BE2C (cell line): ENCODE results near the gene CCDC12.
A peak's percentile ranks its signal among the peaks of the same experiment; 100 is the strongest.

Experiments
- DNase-seq: peaks from one replicate; pipeline ENCODE4 v3.0.0-alpha.2; 2020
- H3K27me3 ChIP-seq: fragments of 250-450 bp; sonication (Bioruptor Pico); 2 replicates; pipeline ENCODE4 v1.5.1; 2020; ENCODE audit warnings: mild to moderate bottlenecking
- H3K36me3 ChIP-seq: fragments of 250-450 bp; sonication (Bioruptor Pico); 2 replicates; pipeline ENCODE4 v1.5.1; 2020; ENCODE audit warnings: mild to moderate bottlenecking
- H3K4me1 ChIP-seq: fragments of 250-450 bp; sonication (Bioruptor Pico); 2 replicates; pipeline ENCODE4 v1.5.1; 2020
- H3K4me3 ChIP-seq: 2 replicates; pipeline ENCODE4 v1.5.1; 2011; ENCODE audit warnings: low read depth, low read length
- H3K9me3 ChIP-seq: fragments of 250-450 bp; sonication (Bioruptor Pico); 2 replicates; pipeline ENCODE4 v1.5.1; 2020
- TF ChIP-seq, protein P1 (sequence below): IDR thresholded peaks from 2 replicates; pipeline ENCODE4 v1.5.1; 2012; ENCODE audit warnings: mild to moderate bottlenecking, low read depth, low read length

CCDC12 gene

DNA sequence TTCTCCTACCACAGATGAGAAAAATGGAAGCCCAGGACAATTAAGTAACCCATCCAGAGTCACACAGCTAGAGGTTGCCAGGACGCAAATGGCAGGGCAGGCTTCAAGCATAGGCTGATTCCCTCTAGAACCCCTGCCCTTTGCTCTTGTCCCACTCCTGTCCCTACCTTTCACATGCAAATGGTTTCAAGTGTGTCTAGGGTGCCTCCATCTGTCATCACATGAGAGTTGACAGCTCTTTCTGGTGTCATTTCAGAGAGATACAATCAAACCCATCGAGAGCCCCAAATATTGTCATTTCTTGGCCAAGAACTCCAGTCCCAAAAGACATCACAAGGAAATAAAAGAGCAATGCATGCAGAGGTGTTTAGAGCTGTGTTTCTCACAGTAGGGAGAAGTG, 23.7 kb downstream of the CCDC12 start:
- Histone ChIP-seq H3K27me3 (no peaks in the 10 kb centered on the region), H3K4me3 (no peak overlapping the region), H3K36me3 (no peaks in the 10 kb centered on the region), H3K4me1 (peaks cover 16% of the 10 kb centered on the region), H3K9me3 (no peaks in the 10 kb centered on the region)
- TF ChIP-seq, protein P1, sequence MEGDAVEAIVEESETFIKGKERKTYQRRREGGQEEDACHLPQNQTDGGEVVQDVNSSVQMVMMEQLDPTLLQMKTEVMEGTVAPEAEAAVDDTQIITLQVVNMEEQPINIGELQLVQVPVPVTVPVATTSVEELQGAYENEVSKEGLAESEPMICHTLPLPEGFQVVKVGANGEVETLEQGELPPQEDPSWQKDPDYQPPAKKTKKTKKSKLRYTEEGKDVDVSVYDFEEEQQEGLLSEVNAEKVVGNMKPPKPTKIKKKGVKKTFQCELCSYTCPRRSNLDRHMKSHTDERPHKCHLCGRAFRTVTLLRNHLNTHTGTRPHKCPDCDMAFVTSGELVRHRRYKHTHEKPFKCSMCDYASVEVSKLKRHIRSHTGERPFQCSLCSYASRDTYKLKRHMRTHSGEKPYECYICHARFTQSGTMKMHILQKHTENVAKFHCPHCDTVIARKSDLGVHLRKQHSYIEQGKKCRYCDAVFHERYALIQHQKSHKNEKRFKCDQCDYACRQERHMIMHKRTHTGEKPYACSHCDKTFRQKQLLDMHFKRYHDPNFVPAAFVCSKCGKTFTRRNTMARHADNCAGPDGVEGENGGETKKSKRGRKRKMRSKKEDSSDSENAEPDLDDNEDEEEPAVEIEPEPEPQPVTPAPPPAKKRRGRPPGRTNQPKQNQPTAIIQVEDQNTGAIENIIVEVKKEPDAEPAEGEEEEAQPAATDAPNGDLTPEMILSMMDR: no peak
- no peak for DNase-seq

DNA sequence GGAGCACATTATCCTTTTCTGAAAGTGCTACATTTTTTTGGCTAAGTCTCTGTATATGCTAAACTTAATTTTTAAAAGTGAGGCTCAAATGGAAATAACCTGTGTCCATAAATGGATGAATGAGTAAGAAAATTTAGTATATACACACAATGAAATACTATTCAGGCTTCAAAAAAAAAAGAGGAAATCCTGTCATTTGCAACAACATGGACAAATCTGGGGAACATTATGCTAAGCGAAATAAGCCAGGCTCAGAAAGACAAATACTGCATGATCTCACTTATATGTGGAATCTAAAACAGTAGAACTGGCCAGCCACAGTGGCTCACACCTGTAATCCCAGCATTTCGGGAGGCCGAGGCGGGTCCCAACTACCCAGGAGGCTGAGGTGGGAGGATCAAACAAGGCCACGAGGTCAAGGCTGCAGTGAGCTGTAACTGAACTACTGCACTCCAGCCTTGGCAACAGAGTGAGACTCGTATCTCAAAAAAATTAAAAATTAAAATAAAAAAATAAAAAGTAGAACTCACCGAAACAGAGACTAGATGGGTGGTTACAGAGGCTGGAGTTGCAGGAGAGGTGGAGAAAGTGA, 25.8 kb downstream of the CCDC12 start:
- no peaks in the 10 kb centered on the region for H3K36me3 ChIP-seq
- no peak for DNase-seq
- no peak overlapping the region for H3K4me3 ChIP-seq
- H3K27me3 ChIP-seq: no peaks in the 10 kb centered on the region
- TF ChIP-seq, protein P1: no peak
- no peaks in the 10 kb centered on the region for H3K9me3 ChIP-seq
- H3K4me1 ChIP-seq: peaks cover 25% of the 10 kb centered on the region

DNA sequence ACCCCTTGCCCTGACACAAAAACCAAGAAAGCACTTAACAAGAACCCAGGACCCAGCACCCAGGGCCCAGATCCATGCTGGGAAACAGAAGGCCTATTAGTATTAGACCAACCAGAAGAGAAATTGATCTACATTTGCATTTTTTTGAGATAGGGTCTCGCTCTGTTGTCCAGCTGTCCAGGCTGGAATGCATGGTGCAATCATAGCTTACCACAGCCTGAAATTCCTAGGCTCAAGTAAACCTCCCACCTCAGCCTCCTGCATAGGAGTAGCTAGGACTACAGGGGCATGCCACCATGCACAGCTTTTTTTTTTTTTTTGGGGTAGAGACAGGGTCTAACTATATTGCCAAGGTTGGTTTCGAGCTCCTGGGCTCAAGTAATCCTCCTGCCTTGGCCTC, 26.4 kb downstream of the CCDC12 start:
- H3K4me3 ChIP-seq: no peak overlapping the region
- no peak for DNase-seq
- no peaks in the 10 kb centered on the region for H3K9me3 ChIP-seq
- TF ChIP-seq, protein P1: no peak
- peaks cover 25% of the 10 kb centered on the region for H3K4me1 ChIP-seq
- no peaks in the 10 kb centered on the region for H3K36me3 ChIP-seq
- no peaks in the 10 kb centered on the region for H3K27me3 ChIP-seq

DNA sequence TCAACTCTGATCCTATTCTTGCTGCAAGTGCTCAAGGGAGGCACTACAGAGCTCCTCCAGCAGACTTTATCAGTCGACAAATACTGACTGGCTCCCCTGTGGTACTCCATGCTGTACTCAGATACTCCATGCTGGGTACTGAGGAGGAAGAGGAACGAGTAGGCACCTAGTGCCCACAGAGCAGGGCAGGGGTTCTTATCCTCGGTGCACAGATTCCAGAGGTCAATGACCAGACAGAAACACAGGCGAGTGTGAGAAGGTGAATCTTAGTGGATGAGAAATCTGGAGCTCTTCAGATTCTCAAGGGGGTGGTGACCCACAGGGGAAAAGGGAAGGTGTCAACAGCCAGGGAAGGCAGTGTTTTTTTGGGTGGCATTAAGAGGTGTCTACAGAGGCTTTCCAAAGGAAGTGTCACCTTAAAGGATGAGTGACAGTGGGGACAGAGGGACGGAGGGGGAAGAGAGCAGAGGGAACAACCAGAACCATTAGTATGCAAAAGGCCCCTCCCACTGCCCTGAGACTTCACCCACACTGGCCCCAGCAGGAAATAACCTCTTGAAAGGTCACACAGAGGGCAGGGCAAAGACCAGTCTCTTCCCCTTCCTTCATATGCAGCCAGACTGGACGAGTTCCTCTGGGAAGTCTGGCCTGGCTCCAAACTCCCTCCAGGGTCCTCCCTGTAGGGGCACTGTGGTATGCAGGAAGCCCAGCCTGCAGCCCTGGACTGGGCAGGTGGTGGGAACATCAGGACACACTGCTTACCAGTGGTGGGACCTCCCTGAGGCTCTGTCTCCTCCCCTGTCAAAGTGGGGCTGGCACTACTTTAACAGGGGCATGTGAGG, 27.5 kb downstream of the CCDC12 start:
- TF ChIP-seq, protein P1: no peak
- peaks cover 25% of the 10 kb centered on the region for H3K4me1 ChIP-seq
- H3K4me3 ChIP-seq: no peak overlapping the region
- H3K27me3 ChIP-seq: no peaks in the 10 kb centered on the region
- no peaks in the 10 kb centered on the region for H3K36me3 ChIP-seq
- no peaks in the 10 kb centered on the region for H3K9me3 ChIP-seq
- no peak for DNase-seq

DNA sequence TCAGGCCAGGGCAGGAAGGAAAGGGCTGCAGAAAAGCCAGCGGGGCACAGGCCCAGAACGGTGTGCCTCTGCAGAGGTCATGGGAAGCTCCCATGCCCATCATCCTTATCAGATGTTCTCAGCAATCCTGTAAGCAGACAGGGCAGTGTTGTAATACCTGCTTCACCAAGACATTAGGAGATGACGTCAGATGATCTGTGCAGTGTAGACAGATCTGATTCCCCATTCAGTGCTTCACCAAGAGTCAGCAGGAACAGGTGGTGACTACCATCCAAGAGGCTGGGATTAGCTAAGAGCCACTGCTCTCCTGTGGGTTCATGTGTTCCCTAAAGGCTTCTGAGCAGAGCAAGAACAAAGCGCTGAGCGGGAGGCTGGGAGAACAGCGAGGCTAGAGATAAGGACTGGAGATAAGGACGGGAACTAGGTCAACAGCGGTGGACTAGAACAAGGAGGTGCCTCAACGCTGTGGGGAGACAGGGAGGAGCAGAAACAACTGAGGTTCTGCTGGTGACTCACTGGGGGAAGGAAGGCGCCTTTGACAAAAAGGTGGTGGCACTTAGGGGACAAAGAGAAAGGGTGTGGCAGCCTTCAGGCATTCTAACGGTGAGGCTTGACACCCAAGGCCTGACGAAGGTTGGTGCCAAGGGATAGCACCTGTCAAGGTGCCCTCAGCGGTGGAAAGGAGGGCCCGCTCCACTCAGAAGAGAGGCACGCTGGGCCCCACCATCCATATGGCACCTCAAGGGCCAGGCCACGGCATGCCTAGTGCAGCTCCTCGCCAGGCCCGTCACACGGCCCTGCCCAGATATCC, 28.4 kb downstream of the CCDC12 start:
- Histone ChIP-seq H3K4me3 (no peak overlapping the region), H3K27me3 (no peaks in the 10 kb centered on the region), H3K4me1 (peaks cover 25% of the 10 kb centered on the region), H3K36me3 (no peaks in the 10 kb centered on the region), H3K9me3 (no peaks in the 10 kb centered on the region)
- TF ChIP-seq, protein P1: no peak
- peak; percentile 17 for DNase-seq
